NCI-H446 (cell line): ENCODE data around the gene COL1A1.
A peak's percentile ranks its signal among the peaks of the same experiment; 100 is the strongest.

Experiments used
- DNase-seq, 2 experiments: peaks; one replicate each; lab custom pipeline; 2025; lab: John Stamatoyannopoulos, UW

The COL1A1 gene

DNA sequence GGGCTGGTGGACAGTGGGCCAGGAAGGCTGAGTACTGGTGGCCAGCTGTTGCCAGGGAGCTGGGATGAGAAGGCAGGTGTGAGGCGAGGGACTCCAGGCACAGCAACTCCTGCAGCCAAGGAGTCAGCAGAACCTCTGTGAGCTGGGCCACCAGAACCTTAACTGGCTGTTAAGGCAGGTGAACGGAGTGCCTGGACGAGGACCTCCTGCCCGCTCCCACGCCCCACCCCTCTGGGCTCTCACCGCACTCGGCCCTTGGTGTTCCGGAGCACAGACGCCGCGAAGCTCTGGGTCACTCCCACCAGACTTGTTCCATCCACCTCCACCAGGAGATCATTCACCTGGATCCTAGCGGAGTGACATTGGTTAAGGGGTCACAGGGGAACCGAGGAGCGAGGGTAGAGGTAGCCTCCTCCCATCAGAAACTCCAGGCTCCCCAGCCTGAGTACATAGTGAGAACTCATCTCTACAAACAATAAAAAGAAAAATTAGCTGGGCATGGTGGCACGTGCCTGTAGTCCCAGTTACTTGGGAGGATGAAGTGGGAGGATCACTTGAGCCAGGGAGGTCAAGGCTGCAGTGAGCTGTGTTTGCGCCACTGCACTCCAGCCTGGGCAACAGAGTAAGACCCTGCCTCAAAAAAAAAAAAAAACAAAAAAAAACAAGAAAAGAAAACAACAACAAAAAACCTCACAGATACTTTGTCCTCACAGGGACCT lies 60.2 kb downstream of the COL1A1 start:
- no peak for DNase-seq

- DNase-seq = peak in 1 of 2 experiments; percentile 35
These were observed 61.2 kb downstream of the COL1A1 start for GRCh38 chr17:50139950-50140885.

GRCh38 chr17:50139185-50139783 lies 62.1 kb downstream of the COL1A1 start:
- DNase-seq = no peak

DNA sequence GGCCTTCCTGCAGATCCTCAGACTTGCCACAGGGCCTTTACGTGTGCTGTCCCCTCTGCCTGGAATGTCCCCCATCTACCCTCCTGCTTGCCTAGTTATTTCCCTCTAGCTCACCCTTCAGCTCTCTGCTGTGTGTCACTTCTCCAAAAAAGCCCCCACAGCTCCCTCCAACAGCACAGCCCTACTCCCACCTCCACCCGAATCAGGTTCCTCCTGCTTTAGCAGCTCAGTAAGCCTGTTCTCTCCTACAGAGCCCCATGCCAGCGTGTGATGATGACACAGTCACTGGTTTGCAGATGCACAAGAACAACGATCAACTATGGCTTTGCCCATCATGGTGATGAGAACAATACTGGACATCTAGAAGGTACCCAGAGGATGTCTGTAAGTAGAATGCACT lies 64.4 kb downstream of the COL1A1 start:
- DNase-seq = no peak

- no peak for DNase-seq
These were observed 65.2 kb downstream of the COL1A1 start for GRCh38 chr17:50136096-50136687.

DNA sequence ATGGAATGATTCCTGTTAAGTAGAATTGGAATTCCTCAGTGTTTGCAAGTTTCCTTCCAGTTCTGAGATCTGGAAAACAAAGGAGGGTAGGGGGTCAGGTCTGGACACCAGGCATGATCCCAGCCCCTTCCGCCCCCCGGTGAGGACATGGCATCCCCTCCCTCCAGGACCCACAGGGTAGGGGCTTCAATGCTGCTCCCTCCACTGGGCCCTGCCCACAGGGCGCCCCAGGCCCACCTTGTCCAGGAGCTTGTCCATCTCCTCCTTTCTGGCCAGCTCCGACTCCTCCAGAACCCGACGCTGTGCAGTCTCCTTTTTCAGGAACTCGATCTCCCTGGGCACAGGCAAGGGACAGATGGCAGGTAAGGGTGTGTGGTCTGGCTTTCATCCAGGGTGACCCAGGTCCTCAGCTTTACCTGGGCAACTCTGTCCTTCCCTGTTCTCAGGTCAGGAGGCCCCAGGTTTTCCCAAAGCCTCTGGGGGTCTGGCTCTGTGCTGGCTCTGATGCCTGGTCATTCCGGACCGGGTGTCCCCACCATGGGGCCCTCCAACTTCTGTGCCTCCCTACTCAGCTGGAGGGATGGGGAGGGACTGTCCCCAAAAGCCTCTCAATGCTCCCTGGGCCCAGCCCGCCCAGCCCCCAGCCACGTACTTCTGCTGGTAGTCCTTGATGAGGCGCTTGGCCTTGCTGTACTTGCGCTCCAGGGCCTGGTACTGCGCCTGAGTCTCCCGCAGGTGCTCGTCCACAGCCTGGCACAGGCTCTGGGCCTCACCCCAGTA lies 65.9 kb downstream of the COL1A1 start:
- no peak for DNase-seq

- no peak for DNase-seq
These were observed 67.0 kb downstream of the COL1A1 start for GRCh38 chr17:50134206-50135110.

DNA sequence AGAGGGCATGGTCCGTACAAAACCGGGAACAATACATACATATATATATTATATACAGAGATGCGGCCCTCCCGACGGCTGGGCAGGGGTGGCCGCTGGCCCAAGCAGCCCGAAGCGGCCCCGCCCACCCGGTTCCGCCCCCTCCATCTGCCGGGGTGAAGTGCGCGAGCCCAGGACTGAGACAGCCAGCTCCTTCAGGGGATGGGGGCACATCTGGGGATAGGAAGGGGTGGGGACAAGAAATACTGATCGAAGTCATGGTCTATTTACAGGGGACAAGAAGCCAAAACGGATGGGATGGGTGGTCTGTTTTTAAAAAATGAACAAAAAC lies 67.7 kb downstream of the COL1A1 start:
- no peak for DNase-seq
